Prostate gland (tissue), 2 donors: ENCODE measurements around the gene PLPPR2.

Source experiments
- POLR2A ChIP-seq: fragments of 450-650 bp; IDR thresholded peaks from one replicate; pipeline ENCODE4 v1.6.1; 2016; ENCODE audit warnings: antibody characterized with exemption, mild to moderate bottlenecking
- TF ChIP-seq, protein P1 (sequence below), 4 experiments: fragments of 200-600 bp in 2 of 4; fragments of 450-650 bp in 2 of 4; sonication (generic) in 2 of 4; IDR thresholded peaks; 1 replicate in 3 of 4; 2 replicates in 1 of 4; pipeline ENCODE4 v1.5.1; 2016 to 2019; ENCODE audit warnings: antibody characterized with exemption in 4 of 4, mild to moderate bottlenecking in 2 of 4, moderate library complexity in 2 of 4

DNA sequence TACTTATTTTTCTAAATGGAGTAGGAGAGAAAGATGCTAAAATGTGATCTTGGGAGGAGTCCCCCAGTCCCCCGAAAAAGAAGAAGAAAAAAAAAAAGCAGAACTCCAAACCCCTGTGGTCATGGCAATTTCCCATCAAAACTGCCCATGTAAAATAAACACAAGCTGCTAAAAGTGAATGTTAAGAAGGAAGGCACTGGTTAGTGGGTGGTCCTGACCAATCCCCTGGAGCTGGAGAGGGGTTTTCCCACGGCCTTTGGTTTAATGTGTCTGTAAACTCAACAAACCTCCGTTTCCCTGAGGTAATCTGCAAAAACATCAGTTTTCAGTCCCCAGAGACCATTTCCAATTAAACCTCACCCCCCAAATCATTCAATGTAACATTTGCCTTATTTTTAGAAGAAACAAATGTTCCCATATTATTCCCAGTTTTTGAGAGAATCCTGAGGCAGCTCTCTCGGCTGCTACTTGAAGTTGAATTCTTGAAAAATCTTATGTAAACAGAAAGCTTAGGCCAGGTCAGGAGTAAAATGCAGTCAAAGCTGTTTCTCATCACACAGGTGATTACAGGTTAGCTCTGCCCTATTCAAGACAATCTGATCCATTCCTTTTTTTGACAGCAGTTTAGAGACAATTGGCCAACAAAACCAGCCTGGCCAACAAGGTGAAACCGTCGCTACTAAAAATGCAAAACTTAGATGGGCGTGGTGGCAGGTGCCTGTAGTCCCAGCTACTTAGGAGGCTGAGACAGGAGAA is 32.8 kb upstream of the PLPPR2 start:
- TF ChIP-seq, protein P1, sequence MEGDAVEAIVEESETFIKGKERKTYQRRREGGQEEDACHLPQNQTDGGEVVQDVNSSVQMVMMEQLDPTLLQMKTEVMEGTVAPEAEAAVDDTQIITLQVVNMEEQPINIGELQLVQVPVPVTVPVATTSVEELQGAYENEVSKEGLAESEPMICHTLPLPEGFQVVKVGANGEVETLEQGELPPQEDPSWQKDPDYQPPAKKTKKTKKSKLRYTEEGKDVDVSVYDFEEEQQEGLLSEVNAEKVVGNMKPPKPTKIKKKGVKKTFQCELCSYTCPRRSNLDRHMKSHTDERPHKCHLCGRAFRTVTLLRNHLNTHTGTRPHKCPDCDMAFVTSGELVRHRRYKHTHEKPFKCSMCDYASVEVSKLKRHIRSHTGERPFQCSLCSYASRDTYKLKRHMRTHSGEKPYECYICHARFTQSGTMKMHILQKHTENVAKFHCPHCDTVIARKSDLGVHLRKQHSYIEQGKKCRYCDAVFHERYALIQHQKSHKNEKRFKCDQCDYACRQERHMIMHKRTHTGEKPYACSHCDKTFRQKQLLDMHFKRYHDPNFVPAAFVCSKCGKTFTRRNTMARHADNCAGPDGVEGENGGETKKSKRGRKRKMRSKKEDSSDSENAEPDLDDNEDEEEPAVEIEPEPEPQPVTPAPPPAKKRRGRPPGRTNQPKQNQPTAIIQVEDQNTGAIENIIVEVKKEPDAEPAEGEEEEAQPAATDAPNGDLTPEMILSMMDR (IDR thresholded peaks at IDR 0.05): no peak
- no peak for TF ChIP-seq POLR2A
